Esophagus muscularis mucosa (tissue), 3 donors: ENCODE measurements around the gene MAGI1.

ENCODE experiments used
- CTCF ChIP-seq, 3 experiments: fragments of 200-600 bp in 2 of 3; fragments of 450-650 bp in 1 of 3; sonication (generic) in 2 of 3; IDR thresholded peaks; one replicate each; pipeline ENCODE4 v1.5.1; 2017 to 2019; ENCODE audit warnings: antibody characterized with exemption in 3 of 3, mild to moderate bottlenecking in 2 of 3, moderate library complexity in 1 of 3
- POLR2A ChIP-seq: fragments of 450-650 bp; IDR thresholded peaks from one replicate; pipeline ENCODE4 v1.6.1; 2017; ENCODE audit warnings: antibody characterized with exemption, moderate library complexity, mild to moderate bottlenecking, low read depth

GRCh38 chr3:65524584-65524983, 514.1 kb downstream of the MAGI1 start:
- no peak for TF ChIP-seq CTCF (IDR thresholded peaks at IDR 0.05)
- TF ChIP-seq POLR2A, result no peak
